GM12878 (cell line): ENCODE measurements around the gene PAPLN.
A peak's percentile ranks its signal among the peaks of the same experiment; 100 is the strongest.

ENCODE experiments used
- BACH1 ChIP-seq: fragments of 450-650 bp; IDR thresholded peaks from 2 replicates; pipeline ENCODE4 v1.6.1; 2017; ENCODE audit warnings: mild to moderate bottlenecking, borderline replicate concordance
- BHLHE40 ChIP-seq, 2 experiments: fragments of 450-650 bp in 1 of 2; IDR thresholded peaks; 2 replicates each; pipeline ENCODE4 v1.6.1; 2011 to 2017; ENCODE audit warnings: low read depth in 2 of 2, borderline replicate concordance in 1 of 2, improper control_type of control experiment in 1 of 2, low read length in 1 of 2, mild to moderate bottlenecking in 1 of 2
- BMI1 ChIP-seq: fragments of 450-650 bp; IDR thresholded peaks from 2 replicates; pipeline ENCODE4 v1.6.1; 2016; ENCODE audit warnings: mild to moderate bottlenecking, moderate library complexity, borderline replicate concordance
- EZH2 ChIP-seq: IDR thresholded peaks from 2 replicates; pipeline ENCODE4 v1.6.1; 2012; ENCODE audit warnings: low read depth, mild to moderate bottlenecking, control low read depth, inconsistent platforms, low read length, borderline replicate concordance; ENCODE audit not compliant: control insufficient read depth
- HDAC6 ChIP-seq: fragments of 200-600 bp; sonication (generic); IDR thresholded peaks from one replicate; pipeline ENCODE4 v1.8.0; 2017; ENCODE audit warnings: antibody characterized with exemption; ENCODE audit not compliant: unreplicated experiment
- KLF5 ChIP-seq: fragments of 450-650 bp; IDR thresholded peaks from 2 replicates; pipeline ENCODE4 v1.6.1; 2014; ENCODE audit warnings: mild to moderate bottlenecking; ENCODE audit not compliant: partially characterized antibody
- RAD21 ChIP-seq: IDR thresholded peaks from 2 replicates; pipeline ENCODE4 v1.6.1; 2011; ENCODE audit warnings: mild to moderate bottlenecking, low read depth, low read length, moderate library complexity; ENCODE audit not compliant: insufficient read depth
- SP1 ChIP-seq: IDR thresholded peaks from one replicate; pipeline ENCODE4 v1.6.1; 2011; ENCODE audit warnings: low read depth, low read length

DNA sequence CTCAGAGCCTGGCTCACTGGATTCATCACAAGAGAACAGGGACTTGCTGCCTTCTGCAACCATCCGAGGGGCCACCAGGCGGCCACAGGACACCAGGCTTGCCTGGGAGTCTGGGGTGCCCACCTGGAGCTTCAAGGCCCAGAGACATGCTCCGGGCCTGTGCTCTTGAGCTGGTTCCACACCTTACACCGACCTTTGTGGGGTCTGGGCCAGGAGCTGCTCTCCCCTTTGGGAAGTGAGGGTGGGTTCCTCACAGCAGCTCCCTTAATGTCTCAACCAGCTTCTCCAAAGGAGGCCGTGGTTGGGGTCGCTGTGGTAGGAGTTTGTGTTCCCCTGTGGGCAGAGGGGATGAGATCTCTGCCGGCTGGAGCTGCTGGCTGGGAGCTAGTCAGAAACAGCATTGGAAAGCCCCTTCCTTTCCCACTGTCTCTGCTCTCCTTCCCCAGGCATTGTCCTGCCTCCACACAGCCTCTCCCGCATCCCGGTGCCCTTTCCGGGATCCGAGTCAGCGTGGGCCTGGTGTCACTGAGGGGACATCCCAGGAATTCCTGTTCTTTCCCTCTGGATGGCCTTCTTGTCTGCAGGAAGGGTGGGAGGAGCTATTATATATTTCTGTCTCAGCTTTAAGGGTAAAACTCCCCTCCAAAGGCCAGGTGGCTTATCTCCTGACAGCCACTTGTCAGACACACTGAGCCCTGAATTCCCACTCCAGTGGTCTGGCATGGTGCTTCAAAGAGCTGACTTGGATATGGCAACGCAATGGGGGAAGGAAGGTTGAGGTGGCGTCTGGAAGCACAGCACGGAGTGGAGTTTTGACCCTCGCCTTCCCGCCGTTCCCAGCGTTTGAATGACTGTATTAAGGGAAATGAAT lies 5.1 kb upstream of the PAPLN start:
- no peak for TF ChIP-seq BMI1
- no peak for TF ChIP-seq BACH1
- TF ChIP-seq RAD21: peak; percentile 69
- TF ChIP-seq BHLHE40 (IDR thresholded peaks at IDR 0.05; ENCODE audit: borderline replicate concordance in 1 of 2, low read depth in 2 of 2, low read length in 1 of 2): no peak
- TF ChIP-seq SP1: no peak
- no peak for TF ChIP-seq EZH2
- TF ChIP-seq HDAC6: no peak
- TF ChIP-seq KLF5: no peak
